ENCODE measurements around the gene APOL5. TPM values are rescaled to one million over a fixed set of nuclear protein-coding genes. Genes with fewer than 3 reads are reported as not detected.
A peak's percentile ranks its signal among the peaks of the same experiment; 100 is the strongest.

Gene APOL5
- total RNA-seq, 1 donor from 2014 or later: not detected

GRCh38 chr22:35775339-35775738 is 57.7 kb downstream of the APOL5 start:
- no peaks in the 10 kb centered on the region for H3K27me3 Mint-ChIP-seq (ENCODE audit: low read depth, unreplicated experiment)
- no peak overlapping the region for H3K4me2 ChIP-seq (ENCODE audit: low read length)
- no peaks in the 10 kb centered on the region for H3K9me3 ChIP-seq (ENCODE audit: insufficient read depth, low read depth, low read length)
- H3K4me3 ChIP-seq (ENCODE audit: insufficient read depth, low read depth, low read length): no peak overlapping the region
- H3K27ac ChIP-seq (ENCODE audit: low read depth, low read length): no peak overlapping the region
- H3K9ac ChIP-seq (ENCODE audit: low read length): no peak overlapping the region
- H2AFZ ChIP-seq (ENCODE audit: low read depth, low read length): no peak overlapping the region
- H3K4me1 ChIP-seq (ENCODE audit: insufficient read depth, low read length): peaks cover 16% of the 10 kb centered on the region
- H3K27ac Mint-ChIP-seq (ENCODE audit: unreplicated experiment): peak overlapping the region; percentile 41
- H3K4me1 Mint-ChIP-seq (ENCODE audit: low read depth, unreplicated experiment): peaks cover 23% of the 10 kb centered on the region
- FAIRE-seq (no peak), DNase-seq (ENCODE audit: low read depth) (no peak)
- H3K9me3 Mint-ChIP-seq (ENCODE audit: unreplicated experiment): no peaks in the 10 kb centered on the region
- H3K27me3 ChIP-seq (ENCODE audit: insufficient read depth, low read length): no peaks in the 10 kb centered on the region
- no peak overlapping the region for H3K4me3 Mint-ChIP-seq (ENCODE audit: unreplicated experiment)
- H3K36me3 Mint-ChIP-seq (ENCODE audit: low read depth, unreplicated experiment): peaks cover 4% of the 10 kb centered on the region
- H4K20me1 ChIP-seq (ENCODE audit: insufficient read depth, low read length): peaks cover 22% of the 10 kb centered on the region
- peaks cover 17% of the 10 kb centered on the region for H3K36me3 ChIP-seq (ENCODE audit: insufficient read depth, low read length)
- TF ChIP-seq EZH2 (IDR thresholded peaks at IDR 0.05; ENCODE audit: insufficient read depth, low read length): no peak
- no peak for TF ChIP-seq CTCF (IDR thresholded peaks at IDR 0.05; ENCODE audit: insufficient read depth, low read depth, low read length)
- peaks cover 55% of the 10 kb centered on the region for H3K79me2 ChIP-seq (ENCODE audit: insufficient read depth, low read length)

GRCh38 chr22:35777335-35777975 is 59.8 kb downstream of the APOL5 start:
- H2AFZ ChIP-seq (ENCODE audit: low read depth, low read length): no peak overlapping the region
- H3K4me3 Mint-ChIP-seq (ENCODE audit: unreplicated experiment): no peak overlapping the region
- peak overlapping the region; percentile 79 for H3K4me2 ChIP-seq (ENCODE audit: low read length)
- no peaks in the 10 kb centered on the region for H3K27me3 Mint-ChIP-seq (ENCODE audit: low read depth, unreplicated experiment)
- DNase-seq (ENCODE audit: low read depth) (peak; percentile 89), FAIRE-seq (peak; percentile 97)
- peaks cover 22% of the 10 kb centered on the region for H3K4me1 ChIP-seq (ENCODE audit: insufficient read depth, low read length)
- H3K27me3 ChIP-seq (ENCODE audit: insufficient read depth, low read length): no peaks in the 10 kb centered on the region
- H3K4me3 ChIP-seq (ENCODE audit: insufficient read depth, low read depth, low read length): peak overlapping the region; percentile 4
- H3K27ac Mint-ChIP-seq (ENCODE audit: unreplicated experiment): peak overlapping the region; percentile 53
- H4K20me1 ChIP-seq (ENCODE audit: insufficient read depth, low read length): peaks cover 35% of the 10 kb centered on the region
- peaks cover 33% of the 10 kb centered on the region for H3K4me1 Mint-ChIP-seq (ENCODE audit: low read depth, unreplicated experiment)
- H3K36me3 ChIP-seq (ENCODE audit: insufficient read depth, low read length): peaks cover 18% of the 10 kb centered on the region
- H3K36me3 Mint-ChIP-seq (ENCODE audit: low read depth, unreplicated experiment): peaks cover 5% of the 10 kb centered on the region
- no peaks in the 10 kb centered on the region for H3K9me3 ChIP-seq (ENCODE audit: insufficient read depth, low read depth, low read length)
- no peak for TF ChIP-seq CTCF (IDR thresholded peaks at IDR 0.05; ENCODE audit: insufficient read depth, low read depth, low read length)
- TF ChIP-seq EZH2 (IDR thresholded peaks at IDR 0.05; ENCODE audit: insufficient read depth, low read length): no peak
- H3K9ac ChIP-seq (ENCODE audit: low read length): peak overlapping the region; percentile 46
- no peaks in the 10 kb centered on the region for H3K9me3 Mint-ChIP-seq (ENCODE audit: unreplicated experiment)
- H3K79me2 ChIP-seq (ENCODE audit: insufficient read depth, low read length): peaks cover 73% of the 10 kb centered on the region
- H3K27ac ChIP-seq (ENCODE audit: low read depth, low read length): peak overlapping the region; percentile 60

Other genes starting within 250 kb of the APOL5 start
- gene RASD2, start 177.0 kb upstream of the APOL5 start, total RNA-seq: 0.16 and 0.17 TPM in 2 replicates
- not detected in 2 replicates for gene MB, start 100.5 kb upstream of the APOL5 start, total RNA-seq
- 5.9 and 7.6 TPM in 2 replicates for gene APOL6, start 69.4 kb upstream of the APOL5 start, total RNA-seq

Measured in astrocyte (in vitro differentiated cells and primary cell).